ENCODE data around the gene SLX9.

The SLX9 gene

GRCh38 chr21:44939532-44940115 lies at the start of gene SLX9:
Gene SLX9 (plus strand): TSS chr21:44940029. CDS start chr21:44940058, 29 bp downstream.
- DNase-seq (ENCODE audit: low read depth): peak; percentile 72

GRCh38 chr21:44890338-44890931 lies 49.4 kb upstream of the SLX9 start:
- DNase-seq (ENCODE audit: low read depth): no peak

GRCh38 chr21:44890961-44891541 lies 48.8 kb upstream of the SLX9 start:
- no peak for DNase-seq (ENCODE audit: low read depth)

GRCh38 chr21:44891631-44892031 lies 48.2 kb upstream of the SLX9 start:
- DNase-seq (ENCODE audit: low read depth): no peak

- DNase-seq (ENCODE audit: low read depth): no peak
Observed at GRCh38 chr21:44892095-44892494, 47.7 kb upstream of the SLX9 start.

GRCh38 chr21:44892536-44893277 lies 47.1 kb upstream of the SLX9 start:
- peak; percentile 72 for DNase-seq (ENCODE audit: low read depth)

GRCh38 chr21:44893278-44893556 lies 46.6 kb upstream of the SLX9 start:
- no peak for DNase-seq (ENCODE audit: low read depth)

GRCh38 chr21:44893948-44894656 lies 45.7 kb upstream of the SLX9 start:
- DNase-seq (ENCODE audit: low read depth): no peak

GRCh38 chr21:44894687-44895302 lies 45.0 kb upstream of the SLX9 start:
- DNase-seq (ENCODE audit: low read depth): no peak

GRCh38 chr21:44895859-44896258 lies 44.0 kb upstream of the SLX9 start:
- no peak for DNase-seq (ENCODE audit: low read depth)

- no peak for DNase-seq (ENCODE audit: low read depth)
Observed at GRCh38 chr21:44896561-44897286, 43.1 kb upstream of the SLX9 start.

GRCh38 chr21:44897326-44898010 lies 42.4 kb upstream of the SLX9 start:
- DNase-seq (ENCODE audit: low read depth): no peak

- DNase-seq (ENCODE audit: low read depth): no peak
Observed at GRCh38 chr21:44898011-44898488, 41.8 kb upstream of the SLX9 start.

- no peak for DNase-seq (ENCODE audit: low read depth)
Observed at GRCh38 chr21:44898851-44899767, 40.7 kb upstream of the SLX9 start.

- DNase-seq (ENCODE audit: low read depth): no peak
Observed at GRCh38 chr21:44899768-44900558, 39.9 kb upstream of the SLX9 start.

GRCh38 chr21:44900559-44901251 lies 39.1 kb upstream of the SLX9 start:
- DNase-seq (ENCODE audit: low read depth): no peak

GRCh38 chr21:44901391-44902074 lies 38.3 kb upstream of the SLX9 start:
- DNase-seq (ENCODE audit: low read depth): no peak
